GM12801 (cell line): ENCODE measurements around the gene ATP8B1.

Experiments
- CTCF ChIP-seq: IDR thresholded peaks from one replicate; pipeline ENCODE4 v1.5.1; 2011; ENCODE audit warnings: control low read depth; ENCODE audit not compliant: insufficient read length; ENCODE audit errors: extremely low read depth

The ATP8B1 gene

GRCh38 chr18:57627488-57627887 is 175.6 kb downstream of the ATP8B1 start:
- TF ChIP-seq CTCF, result no peak

GRCh38 chr18:57624988-57625387 is 178.1 kb downstream of the ATP8B1 start:
- no peak for TF ChIP-seq CTCF

GRCh38 chr18:57621246-57621604 is 181.9 kb downstream of the ATP8B1 start:
- no peak for TF ChIP-seq CTCF

- TF ChIP-seq CTCF, result no peak
Measured at GRCh38 chr18:57619876-57620275, 183.2 kb downstream of the ATP8B1 start.

GRCh38 chr18:57618910-57619309 is 184.2 kb downstream of the ATP8B1 start:
- no peak for TF ChIP-seq CTCF

GRCh38 chr18:57603871-57604270 is 199.2 kb downstream of the ATP8B1 start:
- no peak for TF ChIP-seq CTCF
